HG02588 (cell line): ENCODE measurements around the gene AGPAT3.
"Not testable (repeated sequence)": the region's sequence is repeated elsewhere in the genome, so short reads cannot be mapped to it uniquely, and the experiment has no call there.

Experiments used
- ATAC-seq: cut with Tn5 transposase; IDR thresholded peaks from one replicate; pipeline ENCODE4 v1.9.1; 2021; ENCODE audit warnings: mild to moderate bottlenecking, moderate library complexity; ENCODE audit not compliant: unreplicated experiment

The AGPAT3 gene

GRCh38 chr21:43881935-43882334 is 16.9 kb downstream of the AGPAT3 start:
- no peak for ATAC-seq

GRCh38 chr21:43882952-43883545 is 18.0 kb downstream of the AGPAT3 start:
- ATAC-seq: no peak

- no peak for ATAC-seq
These were observed 19.2 kb downstream of the AGPAT3 start for GRCh38 chr21:43884012-43884860.

DNA sequence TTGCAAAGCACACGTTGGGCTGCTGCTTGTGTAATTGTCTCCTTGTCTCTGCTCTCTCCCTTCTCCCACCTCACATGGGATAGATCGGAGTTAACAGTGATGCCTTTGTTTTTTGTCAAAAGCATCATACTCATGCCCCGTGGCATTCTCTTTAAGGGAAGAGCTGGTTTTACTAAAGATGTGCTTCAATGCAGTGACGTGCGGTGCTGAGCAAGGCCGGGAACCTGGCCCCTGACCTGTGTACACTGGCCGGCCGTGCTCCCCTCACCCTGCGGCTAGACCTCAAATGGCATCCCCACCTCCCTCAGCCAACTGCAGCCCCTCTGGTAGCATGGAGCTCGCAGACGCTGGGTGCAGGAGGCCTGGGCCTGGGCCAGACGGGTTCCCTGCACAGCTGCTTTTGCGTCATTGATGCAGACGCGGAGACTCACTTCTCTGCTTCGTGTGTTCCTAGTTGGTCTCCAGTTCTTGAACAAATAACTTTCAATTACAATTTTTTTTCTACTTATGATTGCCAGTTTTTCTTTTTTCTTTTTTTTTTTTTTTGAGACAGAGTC is 19.9 kb downstream of the AGPAT3 start:
- no peak for ATAC-seq

DNA sequence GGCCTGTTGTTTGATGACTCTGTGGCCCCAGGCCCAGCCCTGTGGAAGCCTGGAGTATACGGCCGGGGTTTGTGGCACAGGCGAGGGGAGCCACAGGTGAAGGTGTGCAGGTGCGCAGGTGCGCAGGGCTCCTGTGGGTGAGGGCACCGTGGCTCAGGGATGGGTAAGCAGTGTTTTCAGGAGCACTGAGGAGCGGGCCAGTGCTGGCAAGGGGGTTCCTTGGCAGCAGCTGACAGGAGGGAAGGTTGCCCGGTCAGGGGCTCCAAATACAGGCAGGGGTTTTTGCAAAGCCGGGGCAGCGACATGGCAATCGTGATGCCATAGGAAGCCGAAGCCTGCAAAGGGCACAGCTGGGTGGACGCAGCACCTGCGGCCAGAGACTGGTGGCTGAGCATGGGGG is 20.7 kb downstream of the AGPAT3 start:
- ATAC-seq: no peak

- ATAC-seq: no peak
These were observed 21.5 kb downstream of the AGPAT3 start for GRCh38 chr21:43886565-43886964.

- no peak for ATAC-seq
These were observed 24.0 kb downstream of the AGPAT3 start for GRCh38 chr21:43889069-43889468.

GRCh38 chr21:43890042-43890441 is 25.0 kb downstream of the AGPAT3 start:
- ATAC-seq: no peak

GRCh38 chr21:43892334-43892733 is 27.3 kb downstream of the AGPAT3 start:
- ATAC-seq: no peak

GRCh38 chr21:43892984-43893535 is 28.0 kb downstream of the AGPAT3 start:
- no peak for ATAC-seq

- no peak for ATAC-seq
These were observed 28.6 kb downstream of the AGPAT3 start for GRCh38 chr21:43893536-43894205.

- ATAC-seq: no peak
These were observed 29.2 kb downstream of the AGPAT3 start for GRCh38 chr21:43894206-43894577.

- no peak for ATAC-seq
These were observed 30.2 kb downstream of the AGPAT3 start for GRCh38 chr21:43895196-43895595.

DNA sequence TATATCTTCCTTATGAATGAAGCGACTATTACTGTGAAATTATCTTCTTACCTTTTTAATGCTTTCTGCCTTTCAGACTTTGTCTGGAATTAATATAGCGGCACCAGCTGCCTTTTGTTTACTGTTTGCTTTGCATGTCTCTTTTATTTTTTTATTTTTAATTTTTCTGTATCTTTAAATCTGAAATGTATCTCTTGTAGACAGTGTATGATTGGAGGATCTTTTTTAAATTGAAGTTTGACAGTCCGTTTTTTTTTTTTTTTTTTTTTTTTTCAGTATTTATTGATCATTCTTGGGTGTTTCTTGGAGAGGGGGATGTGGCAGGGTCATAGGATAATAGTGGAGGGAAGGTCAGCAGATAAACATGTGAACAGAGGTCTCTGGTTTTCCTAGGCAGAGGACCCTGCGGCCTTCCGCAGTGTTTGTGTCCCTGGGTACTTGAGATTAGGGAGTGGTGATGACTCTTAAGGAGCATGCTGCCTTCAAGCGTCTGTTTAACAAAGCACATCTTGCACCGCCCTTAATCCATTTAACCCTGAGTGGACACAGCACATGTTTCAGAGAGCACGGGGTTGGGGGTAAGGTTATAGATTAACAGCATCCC is 31.8 kb downstream of the AGPAT3 start:
- ATAC-seq: not testable (repeated sequence)

DNA sequence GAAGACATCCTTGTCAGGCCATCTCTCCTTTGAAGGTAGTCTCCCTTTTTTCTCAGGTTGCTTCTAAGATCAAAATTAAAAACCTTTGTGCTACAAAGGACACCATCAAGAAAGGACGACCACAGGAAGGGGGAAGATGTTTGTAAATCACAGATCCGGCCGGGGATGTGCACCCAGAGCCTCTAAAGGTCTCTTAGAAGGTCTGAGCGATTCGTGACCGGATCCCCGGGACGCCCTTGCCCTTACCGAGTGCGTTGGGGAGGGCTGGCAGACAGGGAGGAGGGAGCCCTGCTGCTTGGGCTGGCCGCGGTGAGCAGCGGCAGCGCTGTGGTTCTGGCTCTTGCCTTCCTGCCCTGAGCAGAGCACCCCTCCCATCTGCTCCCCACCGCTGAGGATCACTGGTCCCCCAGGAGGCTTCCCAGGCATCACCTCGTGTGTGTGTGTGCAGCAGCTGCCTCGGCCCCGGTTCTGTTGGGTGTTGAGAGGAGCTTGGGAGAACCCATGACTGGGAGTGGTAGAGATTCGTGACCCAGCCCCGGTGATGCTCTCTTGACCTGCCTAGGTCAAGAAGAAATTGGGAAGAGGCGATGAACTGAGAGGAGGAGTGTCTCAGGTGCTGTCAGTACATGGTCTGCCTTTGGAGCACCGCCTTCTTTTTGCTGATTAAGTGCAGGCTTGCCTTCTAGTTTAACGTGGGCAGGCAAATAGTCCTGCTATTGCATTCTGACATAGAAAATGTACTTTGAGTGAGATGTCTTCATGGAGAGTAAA is 34.5 kb downstream of the AGPAT3 start:
- ATAC-seq: no peak

DNA sequence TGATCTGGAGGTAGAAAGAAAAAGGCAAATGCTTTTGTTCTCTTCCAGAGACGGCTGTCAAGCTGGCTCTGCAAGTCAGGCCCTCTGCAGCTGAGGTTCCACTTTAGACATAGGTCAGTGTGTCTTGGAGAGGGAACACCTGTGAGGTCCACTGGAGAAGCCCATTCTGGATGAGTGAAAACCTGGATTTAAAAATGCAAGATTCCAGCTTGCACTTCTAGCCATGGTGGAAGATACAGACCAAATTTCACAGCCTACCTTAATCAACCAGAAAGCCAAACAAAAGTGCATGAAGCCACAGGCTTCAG is 35.0 kb downstream of the AGPAT3 start:
- no peak for ATAC-seq

DNA sequence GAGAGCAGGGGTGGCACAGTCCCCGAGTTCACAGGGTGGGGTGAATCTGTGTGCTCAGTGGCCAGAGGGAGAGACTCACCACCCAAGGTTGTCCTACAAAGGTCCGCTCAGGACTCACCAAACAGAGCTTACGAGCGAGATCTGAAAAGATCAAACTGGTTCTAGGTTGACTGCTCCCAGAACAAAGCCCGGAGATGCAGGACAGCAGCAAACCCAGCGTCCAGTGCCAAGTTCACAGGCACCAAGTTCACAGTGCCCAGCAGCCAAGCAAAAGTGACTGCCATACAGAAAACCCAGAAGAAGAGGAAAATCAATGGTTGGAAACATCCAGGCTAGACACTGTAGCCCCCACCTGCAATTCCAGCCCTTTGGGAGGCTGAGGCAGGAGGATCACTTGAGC is 35.7 kb downstream of the AGPAT3 start:
- ATAC-seq: no peak

DNA sequence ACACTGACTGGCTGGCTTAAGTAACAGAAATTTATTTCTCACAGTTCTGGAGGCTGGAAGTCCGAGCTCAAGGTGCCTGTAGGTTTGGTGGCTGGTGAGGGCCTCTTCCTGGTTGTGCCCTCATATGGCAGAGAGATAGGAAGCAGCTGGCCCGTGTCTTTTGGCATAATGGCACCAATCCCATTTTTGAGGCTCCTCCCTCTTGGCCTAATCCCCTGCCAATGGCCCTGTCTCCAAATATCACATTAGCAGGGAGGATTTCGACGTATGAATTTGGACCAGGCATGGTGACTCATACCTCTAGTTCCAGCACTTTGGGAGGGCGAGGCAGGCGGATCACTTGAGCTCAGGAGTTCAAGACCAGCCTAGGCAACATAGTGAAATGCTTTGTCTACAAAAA is 37.4 kb downstream of the AGPAT3 start:
- no peak for ATAC-seq

DNA sequence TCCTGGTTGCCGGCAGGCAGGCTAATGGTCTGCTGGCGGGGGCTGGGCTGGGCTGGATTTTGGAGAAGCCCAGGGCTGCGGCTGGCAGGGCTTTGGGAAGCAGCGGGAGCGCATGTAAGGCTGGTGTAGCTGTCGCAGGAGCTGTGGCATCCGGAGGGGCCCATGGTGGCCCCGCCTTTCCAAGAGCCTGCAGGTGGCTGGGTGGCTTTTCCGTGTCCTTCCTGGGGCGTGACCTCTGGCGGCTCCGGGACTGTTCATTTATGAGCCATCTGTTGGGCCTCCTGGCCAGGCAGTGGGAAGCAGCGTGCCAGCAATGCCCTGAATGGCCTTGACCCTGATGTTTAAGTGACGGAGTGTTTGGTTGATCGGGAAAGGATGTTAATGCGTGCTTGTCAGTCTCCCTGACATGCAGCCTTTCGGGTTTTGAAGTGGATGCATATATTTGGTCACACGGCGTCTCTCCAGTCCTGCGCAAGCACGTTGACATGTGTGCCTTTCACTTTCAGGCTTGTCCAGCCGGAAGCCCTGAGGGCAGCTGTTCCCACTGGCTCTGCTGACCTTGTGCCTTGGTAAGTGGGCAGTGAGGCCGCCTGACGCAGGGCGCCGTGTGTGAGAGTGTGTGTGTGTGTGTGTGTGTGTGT is 38.5 kb downstream of the AGPAT3 start:
- ATAC-seq: no peak

- ATAC-seq: no peak
These were observed 39.3 kb downstream of the AGPAT3 start for GRCh38 chr21:43904331-43904781.
